SH-SY5Y (cell line): ENCODE results near the gene NSD2.

Experiments
- GATA2 ChIP-seq: IDR thresholded peaks from 2 replicates; pipeline ENCODE4 v1.6.1; 2011; ENCODE audit warnings: mild to moderate bottlenecking, low read depth, low read length
- GATA3 ChIP-seq: IDR thresholded peaks from 2 replicates; pipeline ENCODE4 v1.6.1; 2011; ENCODE audit warnings: low read depth, mild to moderate bottlenecking, low read length, moderate library complexity

- no peak for TF ChIP-seq GATA2
- no peak for TF ChIP-seq GATA3
These were observed 93.8 kb downstream of the NSD2 start for GRCh38 chr4:1964971-1965370.
